ENCODE results near the gene DLG5. TPM values are rescaled to one million over a fixed set of nuclear protein-coding genes. Genes with fewer than 3 reads are reported as not detected.

DLG5 gene
- total and polyA plus RNA-seq, 4 donors, result 1.2 to 7.1 (median 4.6) TPM

- no peak for TF ChIP-seq JUND (IDR thresholded peaks at IDR 0.05)
- TF ChIP-seq SP1 (IDR thresholded peaks at IDR 0.05), result no peak
- TF ChIP-seq RAD21 (IDR thresholded peaks at IDR 0.05), result no peak
- no peak for TF ChIP-seq EGR1 (IDR thresholded peaks at IDR 0.05; ENCODE audit: low read depth in 2 of 2)
These were observed 15.9 kb downstream of the DLG5 start (continued) for GRCh38 chr10:77910524-77911145.

- no peaks in the 10 kb centered on the region for H3K36me3 ChIP-seq (ENCODE audit: control insufficient read depth in 4 of 4, insufficient read depth in 3 of 4, low read depth in 1 of 4, low read length in 3 of 4)
- TF ChIP-seq YY1 (IDR thresholded peaks at IDR 0.05) (peak; percentile 67), FOXA2 (IDR thresholded peaks at IDR 0.05) (no peak), SP1 (IDR thresholded peaks at IDR 0.05) (peak; percentile 55), MAX (IDR thresholded peaks at IDR 0.05) (peak; percentile 41), RXRA (IDR thresholded peaks at IDR 0.05) (peak; percentile 61), TAF1 (conservative IDR thresholded peaks at IDR 0.05) (no peak), RAD21 (IDR thresholded peaks at IDR 0.05) (no peak), HNF4G (IDR thresholded peaks at IDR 0.05) (no peak), HNF4A (conservative IDR thresholded peaks at IDR 0.05) (peak; percentile 85), FOXA1 (IDR thresholded peaks at IDR 0.05) (no peak), NR2F2 (IDR thresholded peaks at IDR 0.05) (peak; percentile 76), ATF3 (IDR thresholded peaks at IDR 0.05) (peak; percentile 10), GABPA (IDR thresholded peaks at IDR 0.05 in 1 of 2, conservative IDR thresholded peaks at IDR 0.05 in 1 of 2) (no peak), REST (IDR thresholded peaks at IDR 0.05) (no peak), EGR1 (IDR thresholded peaks at IDR 0.05; ENCODE audit: low read depth in 2 of 2) (no peak), JUND (IDR thresholded peaks at IDR 0.05) (peak; percentile 34 to 55)
- TF ChIP-seq, protein P1, sequence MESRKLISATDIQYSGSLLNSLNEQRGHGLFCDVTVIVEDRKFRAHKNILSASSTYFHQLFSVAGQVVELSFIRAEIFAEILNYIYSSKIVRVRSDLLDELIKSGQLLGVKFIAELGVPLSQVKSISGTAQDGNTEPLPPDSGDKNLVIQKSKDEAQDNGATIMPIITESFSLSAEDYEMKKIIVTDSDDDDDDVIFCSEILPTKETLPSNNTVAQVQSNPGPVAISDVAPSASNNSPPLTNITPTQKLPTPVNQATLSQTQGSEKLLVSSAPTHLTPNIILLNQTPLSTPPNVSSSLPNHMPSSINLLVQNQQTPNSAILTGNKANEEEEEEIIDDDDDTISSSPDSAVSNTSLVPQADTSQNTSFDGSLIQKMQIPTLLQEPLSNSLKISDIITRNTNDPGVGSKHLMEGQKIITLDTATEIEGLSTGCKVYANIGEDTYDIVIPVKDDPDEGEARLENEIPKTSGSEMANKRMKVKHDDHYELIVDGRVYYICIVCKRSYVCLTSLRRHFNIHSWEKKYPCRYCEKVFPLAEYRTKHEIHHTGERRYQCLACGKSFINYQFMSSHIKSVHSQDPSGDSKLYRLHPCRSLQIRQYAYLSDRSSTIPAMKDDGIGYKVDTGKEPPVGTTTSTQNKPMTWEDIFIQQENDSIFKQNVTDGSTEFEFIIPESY (IDR thresholded peaks at IDR 0.05), result no peak
- TF ChIP-seq, protein P2, sequence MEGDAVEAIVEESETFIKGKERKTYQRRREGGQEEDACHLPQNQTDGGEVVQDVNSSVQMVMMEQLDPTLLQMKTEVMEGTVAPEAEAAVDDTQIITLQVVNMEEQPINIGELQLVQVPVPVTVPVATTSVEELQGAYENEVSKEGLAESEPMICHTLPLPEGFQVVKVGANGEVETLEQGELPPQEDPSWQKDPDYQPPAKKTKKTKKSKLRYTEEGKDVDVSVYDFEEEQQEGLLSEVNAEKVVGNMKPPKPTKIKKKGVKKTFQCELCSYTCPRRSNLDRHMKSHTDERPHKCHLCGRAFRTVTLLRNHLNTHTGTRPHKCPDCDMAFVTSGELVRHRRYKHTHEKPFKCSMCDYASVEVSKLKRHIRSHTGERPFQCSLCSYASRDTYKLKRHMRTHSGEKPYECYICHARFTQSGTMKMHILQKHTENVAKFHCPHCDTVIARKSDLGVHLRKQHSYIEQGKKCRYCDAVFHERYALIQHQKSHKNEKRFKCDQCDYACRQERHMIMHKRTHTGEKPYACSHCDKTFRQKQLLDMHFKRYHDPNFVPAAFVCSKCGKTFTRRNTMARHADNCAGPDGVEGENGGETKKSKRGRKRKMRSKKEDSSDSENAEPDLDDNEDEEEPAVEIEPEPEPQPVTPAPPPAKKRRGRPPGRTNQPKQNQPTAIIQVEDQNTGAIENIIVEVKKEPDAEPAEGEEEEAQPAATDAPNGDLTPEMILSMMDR (IDR thresholded peaks at IDR 0.05; ENCODE audit: low read depth, low read length, missing input control), result no peak
- no peak overlapping the region for H3K4me3 ChIP-seq (ENCODE audit: low read depth in 1 of 3, low read length in 3 of 3)
- no peak for DNase-seq (ENCODE audit: low spot score)
- H3K4me1 ChIP-seq (ENCODE audit: control insufficient read depth in 4 of 4, insufficient read depth in 4 of 4, low read length in 3 of 4), result peaks cover 3 to 27% (median 19%) of the 10 kb centered on the region in 4 donors
- peak overlapping the region; percentile 0 to 42 for H3K9ac ChIP-seq (ENCODE audit: low read depth in 1 of 2, low read length in 2 of 2)
- H3K9me3 ChIP-seq (ENCODE audit: control insufficient read depth in 4 of 4, low read length in 3 of 4), result no peaks in the 10 kb centered on the region
- 35% methylated on average over 11 of the region's 11 CpGs for WGBS
- H3K27me3 ChIP-seq (ENCODE audit: control insufficient read depth in 4 of 4, insufficient read depth in 4 of 4, low read length in 3 of 4), result no peaks in the 10 kb centered on the region
- peak overlapping the region; percentile 37 to 47 for H3K27ac ChIP-seq (ENCODE audit: low read depth in 1 of 2, low read length in 2 of 2)
These were observed 16.7 kb downstream of the DLG5 start for GRCh38 chr10:77909749-77910375.
